Measurements from ENCODE around the gene GABRB1.

GABRB1 gene

DNA sequence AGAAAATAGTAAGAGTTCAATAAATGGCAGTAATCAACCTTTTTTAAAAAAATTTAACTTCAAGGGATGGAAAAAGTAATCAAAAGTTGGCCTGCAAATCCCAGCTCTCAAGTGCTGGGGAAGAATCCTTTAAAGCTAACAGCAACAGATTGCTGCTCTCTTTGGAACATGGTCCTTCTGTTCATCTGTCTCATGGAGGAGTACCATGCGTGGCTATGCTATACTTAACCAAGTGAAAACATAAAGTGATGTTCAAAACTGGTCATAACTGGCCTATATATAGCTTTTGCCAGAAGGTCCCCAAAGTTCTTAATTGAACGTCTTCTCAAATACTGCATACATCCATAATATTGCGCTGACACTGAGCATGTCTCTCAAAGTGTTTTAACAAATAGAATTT lies 154.4 kb downstream of the GABRB1 start:
- Histone ChIP-seq H3K9me3 (ENCODE audit: control extremely low read depth in 1 of 5, control insufficient read depth in 4 of 5, insufficient read depth in 2 of 5, low read depth in 1 of 5, low read length in 4 of 5) (no peaks in the 10 kb centered on the region), H3K27me3 (replicated peaks in 2 of 5; ENCODE audit: control insufficient read depth in 4 of 5, insufficient read depth in 5 of 5, low read length in 4 of 5) (no peaks in the 10 kb centered on the region), H3K4me1 (ENCODE audit: control extremely low read depth in 1 of 4, control insufficient read depth in 4 of 4, insufficient read depth in 4 of 4, low read length in 3 of 4) (no peaks in the 10 kb centered on the region), H3K27ac (ENCODE audit: insufficient read depth in 1 of 2, low read depth in 1 of 2, low read length in 2 of 2, poor library complexity in 1 of 2, severe bottlenecking in 2 of 2) (no peak overlapping the region), H3K4me3 (ENCODE audit: control insufficient read depth in 1 of 7, extremely low read depth in 1 of 7, insufficient read depth in 4 of 7, low read depth in 2 of 7, low read length in 6 of 7) (no peak overlapping the region), H3K36me3 (ENCODE audit: control insufficient read depth in 4 of 4, insufficient read depth in 4 of 4, low read length in 3 of 4) (no peaks in the 10 kb centered on the region)
- no peak for DNase-seq
- ChIA-PET POLR2A (no interaction called here), CTCF (no interaction called here)
- WGBS (ENCODE audit: insufficient coverage), result 93% methylated on average over 3 of the region's 3 CpGs

DNA sequence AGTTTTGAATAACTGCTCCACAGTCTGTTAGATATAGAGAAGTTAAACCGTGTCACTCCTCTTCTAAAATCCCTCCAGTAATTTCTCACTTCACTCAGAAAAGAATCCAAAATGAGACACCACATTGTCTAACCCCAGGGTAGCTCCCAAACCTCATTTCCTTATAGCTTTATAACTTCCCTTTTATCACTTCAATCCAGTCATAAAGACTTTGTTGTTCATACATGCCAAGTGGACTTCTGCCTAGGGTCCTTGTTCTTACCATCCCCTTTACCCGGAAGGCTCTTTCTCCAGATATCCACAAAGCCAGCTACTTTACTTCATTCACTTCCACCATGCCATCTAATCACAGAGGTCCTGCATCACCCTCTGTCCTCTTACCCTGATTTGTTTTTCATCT lies 156.2 kb downstream of the GABRB1 start:
- no peak overlapping the region for H3K4me3 ChIP-seq (ENCODE audit: control insufficient read depth in 1 of 7, extremely low read depth in 1 of 7, insufficient read depth in 4 of 7, low read depth in 2 of 7, low read length in 6 of 7)
- no peaks in the 10 kb centered on the region for H3K4me1 ChIP-seq (ENCODE audit: control extremely low read depth in 1 of 4, control insufficient read depth in 4 of 4, insufficient read depth in 4 of 4, low read length in 3 of 4)
- 86% methylated on average over 1 of the region's 2 CpGs for WGBS (ENCODE audit: insufficient coverage)
- H3K27ac ChIP-seq (ENCODE audit: insufficient read depth in 1 of 2, low read depth in 1 of 2, low read length in 2 of 2, poor library complexity in 1 of 2, severe bottlenecking in 2 of 2), result no peak overlapping the region
- no peak for DNase-seq
- H3K36me3 ChIP-seq (ENCODE audit: control insufficient read depth in 4 of 4, insufficient read depth in 4 of 4, low read length in 3 of 4), result no peaks in the 10 kb centered on the region
- no peaks in the 10 kb centered on the region for H3K27me3 ChIP-seq (replicated peaks in 2 of 5; ENCODE audit: control insufficient read depth in 4 of 5, insufficient read depth in 5 of 5, low read length in 4 of 5)
- POLR2A ChIA-PET, result no interaction called here
- H3K9me3 ChIP-seq (ENCODE audit: control extremely low read depth in 1 of 5, control insufficient read depth in 4 of 5, insufficient read depth in 2 of 5, low read depth in 1 of 5, low read length in 4 of 5), result no peaks in the 10 kb centered on the region
- CTCF ChIA-PET, result no interaction called here

DNA sequence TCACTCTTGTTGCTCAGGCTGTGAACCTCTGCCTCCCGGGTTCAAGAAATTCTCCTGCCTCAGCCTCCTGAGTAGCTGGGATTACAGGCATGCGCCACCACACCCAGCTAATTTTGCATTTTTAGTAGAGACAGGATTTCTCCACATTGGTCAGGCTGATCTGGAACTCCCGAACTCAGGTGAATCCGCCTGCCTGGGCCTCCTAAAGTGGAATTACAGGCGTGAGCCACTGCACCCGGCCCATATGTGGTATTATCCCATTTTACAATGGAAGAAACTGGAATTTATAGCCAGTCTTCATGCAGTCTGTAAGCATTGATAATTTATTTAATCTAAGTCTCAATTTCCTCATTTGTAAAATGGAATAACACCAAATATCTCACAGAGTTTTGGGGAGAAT lies 161.8 kb downstream of the GABRB1 start:
- Histone ChIP-seq H3K36me3 (ENCODE audit: control insufficient read depth in 4 of 4, insufficient read depth in 4 of 4, low read length in 3 of 4) (no peaks in the 10 kb centered on the region), H3K27ac (ENCODE audit: insufficient read depth in 1 of 2, low read depth in 1 of 2, low read length in 2 of 2, poor library complexity in 1 of 2, severe bottlenecking in 2 of 2) (no peak overlapping the region), H3K4me3 (ENCODE audit: control insufficient read depth in 1 of 7, extremely low read depth in 1 of 7, insufficient read depth in 4 of 7, low read depth in 2 of 7, low read length in 6 of 7) (no peak overlapping the region), H3K4me1 (ENCODE audit: control extremely low read depth in 1 of 4, control insufficient read depth in 4 of 4, insufficient read depth in 4 of 4, low read length in 3 of 4) (no peaks in the 10 kb centered on the region), H3K27me3 (replicated peaks in 2 of 5; ENCODE audit: control insufficient read depth in 4 of 5, insufficient read depth in 5 of 5, low read length in 4 of 5) (no peaks in the 10 kb centered on the region), H3K9me3 (ENCODE audit: control extremely low read depth in 1 of 5, control insufficient read depth in 4 of 5, insufficient read depth in 2 of 5, low read depth in 1 of 5, low read length in 4 of 5) (no peaks in the 10 kb centered on the region)
- CTCF ChIA-PET, result interaction anchor here (0.8 kb wide), 1 partner anchor 44 kb away, joined by 3 read pairs; no protein-coding TSS in a partner anchor
- POLR2A ChIA-PET, result no interaction called here
- DNase-seq, result no peak
- 100% methylated on average over 4 of the region's 6 CpGs for WGBS (ENCODE audit: insufficient coverage)

DNA sequence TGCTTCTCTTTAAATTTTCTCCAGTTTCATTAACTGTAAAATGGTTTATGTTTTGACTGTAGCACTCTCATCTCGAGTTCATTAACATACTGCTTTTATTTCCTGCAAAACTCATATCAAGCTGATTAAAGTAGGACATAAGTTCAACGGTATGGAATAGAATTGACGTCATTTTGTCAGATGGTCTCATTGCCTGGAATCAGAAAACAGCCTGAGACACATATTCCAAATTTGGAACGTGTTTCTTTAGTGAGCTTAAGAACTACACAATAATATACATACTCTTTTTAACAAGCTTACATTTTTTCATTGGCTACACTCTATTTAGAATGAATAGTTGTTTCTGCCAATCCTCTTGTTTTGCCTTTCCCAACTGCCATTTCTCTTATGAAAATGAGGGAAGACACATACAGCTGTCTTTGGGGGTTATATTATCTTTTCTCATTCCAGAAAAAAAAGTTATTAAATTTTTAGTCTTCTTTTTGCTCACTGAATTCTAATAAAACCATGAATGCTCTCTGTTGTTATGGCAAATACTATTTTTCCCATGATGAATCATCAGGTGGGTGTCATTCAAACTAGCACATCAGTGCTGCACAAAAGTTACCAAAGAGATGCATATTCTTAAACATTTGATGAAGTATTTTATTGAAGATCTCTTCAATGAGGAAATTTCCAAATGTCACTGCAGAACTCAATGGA lies 162.8 kb downstream of the GABRB1 start:
- Histone ChIP-seq H3K9me3 (ENCODE audit: control extremely low read depth in 1 of 5, control insufficient read depth in 4 of 5, insufficient read depth in 2 of 5, low read depth in 1 of 5, low read length in 4 of 5) (no peaks in the 10 kb centered on the region), H3K27me3 (replicated peaks in 2 of 5; ENCODE audit: control insufficient read depth in 4 of 5, insufficient read depth in 5 of 5, low read length in 4 of 5) (no peaks in the 10 kb centered on the region), H3K4me3 (ENCODE audit: control insufficient read depth in 1 of 7, extremely low read depth in 1 of 7, insufficient read depth in 4 of 7, low read depth in 2 of 7, low read length in 6 of 7) (no peak overlapping the region), H3K36me3 (ENCODE audit: control insufficient read depth in 4 of 4, insufficient read depth in 4 of 4, low read length in 3 of 4) (no peaks in the 10 kb centered on the region), H3K4me1 (ENCODE audit: control extremely low read depth in 1 of 4, control insufficient read depth in 4 of 4, insufficient read depth in 4 of 4, low read length in 3 of 4) (no peaks in the 10 kb centered on the region), H3K27ac (ENCODE audit: insufficient read depth in 1 of 2, low read depth in 1 of 2, low read length in 2 of 2, poor library complexity in 1 of 2, severe bottlenecking in 2 of 2) (no peak overlapping the region)
- CTCF ChIA-PET, result interaction anchor here (0.6 kb wide), 1 partner anchor 358 kb away, joined by 3 read pairs; no protein-coding TSS in a partner anchor
- no CpG with 5 or more reads among the region's 4 CpGs for WGBS (ENCODE audit: insufficient coverage)
- POLR2A ChIA-PET, result no interaction called here
- no peak for DNase-seq

- no peak overlapping the region for H3K27ac ChIP-seq (ENCODE audit: insufficient read depth in 1 of 2, low read depth in 1 of 2, low read length in 2 of 2, poor library complexity in 1 of 2, severe bottlenecking in 2 of 2)
- H3K4me3 ChIP-seq (ENCODE audit: control insufficient read depth in 1 of 7, extremely low read depth in 1 of 7, insufficient read depth in 4 of 7, low read depth in 2 of 7, low read length in 6 of 7), result no peak overlapping the region
- POLR2A ChIA-PET, result no interaction called here
- no peaks in the 10 kb centered on the region for H3K27me3 ChIP-seq (replicated peaks in 2 of 5; ENCODE audit: control insufficient read depth in 4 of 5, insufficient read depth in 5 of 5, low read length in 4 of 5)
- DNase-seq, result no peak
- H3K9me3 ChIP-seq (ENCODE audit: control extremely low read depth in 1 of 5, control insufficient read depth in 4 of 5, insufficient read depth in 2 of 5, low read depth in 1 of 5, low read length in 4 of 5), result no peaks in the 10 kb centered on the region
- no peaks in the 10 kb centered on the region for H3K36me3 ChIP-seq (ENCODE audit: control insufficient read depth in 4 of 4, insufficient read depth in 4 of 4, low read length in 3 of 4)
- no peaks in the 10 kb centered on the region for H3K4me1 ChIP-seq (ENCODE audit: control extremely low read depth in 1 of 4, control insufficient read depth in 4 of 4, insufficient read depth in 4 of 4, low read length in 3 of 4)
- CTCF ChIA-PET, result no interaction called here
Observed at GRCh38 chr4:47195706-47196105, 164.3 kb downstream of the GABRB1 start.

DNA sequence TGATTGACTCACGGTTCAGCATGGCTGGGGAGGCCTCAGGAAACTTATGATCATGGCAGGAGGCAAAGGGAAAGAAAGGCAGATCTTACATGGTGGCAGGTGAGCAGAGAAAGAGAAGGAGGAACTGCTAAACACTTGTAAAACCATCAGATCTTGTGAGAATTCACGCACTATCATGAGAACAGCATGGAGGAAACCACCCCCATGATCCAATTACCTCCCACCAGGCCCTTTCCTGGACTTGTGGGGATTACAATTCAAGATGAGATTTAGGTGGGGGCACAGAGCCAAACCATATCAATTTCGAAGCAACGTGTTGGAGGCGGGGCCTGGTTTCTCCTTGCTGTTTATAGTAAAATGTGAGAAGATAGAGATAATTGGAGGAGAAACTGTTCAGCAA lies 167.4 kb downstream of the GABRB1 start:
- Histone ChIP-seq H3K4me3 (ENCODE audit: control insufficient read depth in 1 of 7, extremely low read depth in 1 of 7, insufficient read depth in 4 of 7, low read depth in 2 of 7, low read length in 6 of 7) (no peak overlapping the region), H3K9me3 (ENCODE audit: control extremely low read depth in 1 of 5, control insufficient read depth in 4 of 5, insufficient read depth in 2 of 5, low read depth in 1 of 5, low read length in 4 of 5) (peaks cover 0 to 2% (median 0%) of the 10 kb centered on the region in 5 experiments), H3K27me3 (replicated peaks in 2 of 5; ENCODE audit: control insufficient read depth in 4 of 5, insufficient read depth in 5 of 5, low read length in 4 of 5) (peaks cover 0 to 1% (median 0%) of the 10 kb centered on the region in 5 experiments), H3K36me3 (ENCODE audit: control insufficient read depth in 4 of 4, insufficient read depth in 4 of 4, low read length in 3 of 4) (no peaks in the 10 kb centered on the region), H3K4me1 (ENCODE audit: control extremely low read depth in 1 of 4, control insufficient read depth in 4 of 4, insufficient read depth in 4 of 4, low read length in 3 of 4) (no peaks in the 10 kb centered on the region), H3K27ac (ENCODE audit: insufficient read depth in 1 of 2, low read depth in 1 of 2, low read length in 2 of 2, poor library complexity in 1 of 2, severe bottlenecking in 2 of 2) (no peak overlapping the region)
- ChIA-PET POLR2A (no interaction called here), CTCF (no interaction called here)
- DNase-seq, result no peak
- 68% methylated on average over 3 of the region's 5 CpGs for WGBS (ENCODE audit: insufficient coverage)

DNA sequence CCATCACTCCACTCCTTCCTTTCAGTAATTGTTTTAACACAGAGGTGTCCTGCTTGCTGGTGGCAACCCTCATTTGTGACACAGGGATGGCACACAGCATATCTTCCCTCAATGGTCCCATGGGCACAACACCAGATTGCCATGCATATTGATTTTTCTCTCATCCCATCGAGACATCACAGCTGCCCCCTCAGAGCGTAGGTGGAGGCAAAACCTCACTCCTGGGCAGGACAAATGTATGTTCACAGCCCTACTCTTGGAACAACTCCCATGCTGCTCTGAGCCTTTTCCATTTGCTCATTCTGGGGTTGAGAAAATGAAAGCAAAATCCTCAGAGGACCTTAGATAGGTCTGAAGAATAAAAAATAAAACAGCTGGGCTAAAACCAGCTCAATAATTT lies 172.2 kb downstream of the GABRB1 start:
- Histone ChIP-seq H3K9me3 (ENCODE audit: control extremely low read depth in 1 of 5, control insufficient read depth in 4 of 5, insufficient read depth in 2 of 5, low read depth in 1 of 5, low read length in 4 of 5) (peaks cover 0 to 2% (median 0%) of the 10 kb centered on the region in 5 experiments), H3K36me3 (ENCODE audit: control insufficient read depth in 4 of 4, insufficient read depth in 4 of 4, low read length in 3 of 4) (no peaks in the 10 kb centered on the region), H3K4me3 (ENCODE audit: control insufficient read depth in 1 of 7, extremely low read depth in 1 of 7, insufficient read depth in 4 of 7, low read depth in 2 of 7, low read length in 6 of 7) (no peak overlapping the region), H3K27me3 (replicated peaks in 2 of 5; ENCODE audit: control insufficient read depth in 4 of 5, insufficient read depth in 5 of 5, low read length in 4 of 5) (peaks cover 0 to 2% (median 0%) of the 10 kb centered on the region in 5 experiments), H3K27ac (ENCODE audit: insufficient read depth in 1 of 2, low read depth in 1 of 2, low read length in 2 of 2, poor library complexity in 1 of 2, severe bottlenecking in 2 of 2) (no peak overlapping the region), H3K4me1 (ENCODE audit: control extremely low read depth in 1 of 4, control insufficient read depth in 4 of 4, insufficient read depth in 4 of 4, low read length in 3 of 4) (no peaks in the 10 kb centered on the region)
- ChIA-PET POLR2A (no interaction called here), CTCF (no interaction called here)
- WGBS (ENCODE audit: insufficient coverage), result 63% methylated on average over 2 of the region's 2 CpGs
- DNase-seq, result no peak

Data from common myeloid progenitor, CD34-positive (primary cell).